ENCODE data around the gene ZNRF1. TPM values are rescaled to one million over a fixed set of nuclear protein-coding genes. Genes with fewer than 3 reads are reported as not detected.

Gene ZNRF1
- total and polyA plus RNA-seq, 2 experiments from 2014 or later = 45.3 to 58.7 TPM

DNA sequence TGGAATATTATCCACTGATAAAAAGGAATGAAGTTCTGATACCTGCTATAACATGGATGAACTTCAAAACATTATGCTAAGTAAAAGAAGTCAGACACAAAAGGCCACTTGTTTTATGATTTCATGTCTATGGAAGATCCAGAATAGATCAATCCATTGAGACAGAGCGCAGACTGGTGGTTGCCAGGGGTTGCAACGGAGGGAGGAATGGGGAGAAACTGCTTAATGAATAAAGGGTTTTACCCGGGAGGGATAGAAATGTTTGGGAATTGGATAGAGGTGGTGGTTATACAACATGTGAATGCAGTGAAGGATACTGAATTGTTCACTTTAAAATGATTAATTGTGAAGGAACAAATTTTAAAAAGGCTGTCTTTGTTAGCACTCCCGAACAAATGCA, 44.1 kb upstream of the ZNRF1 start:
- Histone ChIP-seq H3K4me1 (ENCODE audit: low read depth) (no peaks in the 10 kb centered on the region), H3K9me3 (ENCODE audit: low read depth) (no peaks in the 10 kb centered on the region), H3K27me3 (no peaks in the 10 kb centered on the region), H3K27ac (no peak overlapping the region), H3K36me3 (peaks cover 4% of the 10 kb centered on the region), H3K4me3 (no peak overlapping the region)
- no peak for DNase-seq (ENCODE audit: low read depth in 1 of 2, low spot score in 1 of 2)
- TF ChIP-seq, protein P1, sequence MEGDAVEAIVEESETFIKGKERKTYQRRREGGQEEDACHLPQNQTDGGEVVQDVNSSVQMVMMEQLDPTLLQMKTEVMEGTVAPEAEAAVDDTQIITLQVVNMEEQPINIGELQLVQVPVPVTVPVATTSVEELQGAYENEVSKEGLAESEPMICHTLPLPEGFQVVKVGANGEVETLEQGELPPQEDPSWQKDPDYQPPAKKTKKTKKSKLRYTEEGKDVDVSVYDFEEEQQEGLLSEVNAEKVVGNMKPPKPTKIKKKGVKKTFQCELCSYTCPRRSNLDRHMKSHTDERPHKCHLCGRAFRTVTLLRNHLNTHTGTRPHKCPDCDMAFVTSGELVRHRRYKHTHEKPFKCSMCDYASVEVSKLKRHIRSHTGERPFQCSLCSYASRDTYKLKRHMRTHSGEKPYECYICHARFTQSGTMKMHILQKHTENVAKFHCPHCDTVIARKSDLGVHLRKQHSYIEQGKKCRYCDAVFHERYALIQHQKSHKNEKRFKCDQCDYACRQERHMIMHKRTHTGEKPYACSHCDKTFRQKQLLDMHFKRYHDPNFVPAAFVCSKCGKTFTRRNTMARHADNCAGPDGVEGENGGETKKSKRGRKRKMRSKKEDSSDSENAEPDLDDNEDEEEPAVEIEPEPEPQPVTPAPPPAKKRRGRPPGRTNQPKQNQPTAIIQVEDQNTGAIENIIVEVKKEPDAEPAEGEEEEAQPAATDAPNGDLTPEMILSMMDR (IDR thresholded peaks at IDR 0.05; ENCODE audit: low read depth, low read length) = no peak

DNA sequence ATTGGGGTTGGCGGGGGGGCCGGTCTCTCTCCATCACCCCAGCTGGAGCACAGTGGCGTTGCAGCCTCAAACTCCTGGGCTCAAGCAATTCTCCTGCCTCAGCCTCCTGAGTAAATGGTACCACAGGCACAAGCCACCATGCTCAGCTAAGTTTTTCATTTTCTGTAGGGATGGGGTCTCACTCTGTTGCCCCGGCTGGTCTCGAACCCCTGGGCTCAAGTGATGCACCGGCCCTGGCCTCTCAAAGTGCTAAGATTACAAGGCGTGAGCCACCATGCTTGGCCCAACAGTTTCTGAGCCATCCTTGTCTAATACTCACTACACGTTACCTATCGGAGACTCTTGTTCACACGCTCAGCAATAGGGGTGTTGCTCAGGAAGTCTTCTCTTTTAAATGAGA, 25.5 kb upstream of the ZNRF1 start:
- no peaks in the 10 kb centered on the region for H3K27me3 ChIP-seq
- H3K9me3 ChIP-seq (ENCODE audit: low read depth) = no peaks in the 10 kb centered on the region
- no peaks in the 10 kb centered on the region for H3K36me3 ChIP-seq
- no peak overlapping the region for H3K27ac ChIP-seq
- no peak for DNase-seq (ENCODE audit: low read depth in 1 of 2, low spot score in 1 of 2)
- no peaks in the 10 kb centered on the region for H3K4me1 ChIP-seq (ENCODE audit: low read depth)
- no peak overlapping the region for H3K4me3 ChIP-seq
- TF ChIP-seq, protein P1 (IDR thresholded peaks at IDR 0.05; ENCODE audit: low read depth, low read length) = no peak

DNA sequence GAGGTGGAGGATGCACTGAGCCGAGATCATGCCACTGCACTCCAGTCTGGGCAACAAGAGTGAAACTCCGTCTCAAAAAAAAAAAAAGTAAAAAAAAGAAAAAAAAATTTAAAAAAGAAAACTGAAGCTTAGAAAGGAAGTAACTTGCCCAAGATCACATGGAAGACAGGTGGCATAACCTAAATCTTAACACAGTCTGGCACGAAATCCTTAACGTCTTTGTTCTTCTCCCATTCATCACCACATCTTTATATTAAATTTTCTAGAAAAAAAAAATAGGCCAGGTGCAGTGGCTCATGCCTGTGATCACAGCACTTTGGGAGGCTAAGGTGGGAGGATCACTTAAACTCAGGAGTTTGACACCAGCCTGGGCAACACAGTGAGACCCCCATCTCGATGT, 23.2 kb upstream of the ZNRF1 start:
- Histone ChIP-seq H3K27me3 (no peaks in the 10 kb centered on the region), H3K9me3 (ENCODE audit: low read depth) (no peaks in the 10 kb centered on the region), H3K27ac (no peak overlapping the region), H3K36me3 (no peaks in the 10 kb centered on the region), H3K4me1 (ENCODE audit: low read depth) (no peaks in the 10 kb centered on the region), H3K4me3 (no peak overlapping the region)
- TF ChIP-seq, protein P1 (IDR thresholded peaks at IDR 0.05; ENCODE audit: low read depth, low read length) = no peak
- DNase-seq (ENCODE audit: low read depth in 1 of 2, low spot score in 1 of 2) = no peak

DNA sequence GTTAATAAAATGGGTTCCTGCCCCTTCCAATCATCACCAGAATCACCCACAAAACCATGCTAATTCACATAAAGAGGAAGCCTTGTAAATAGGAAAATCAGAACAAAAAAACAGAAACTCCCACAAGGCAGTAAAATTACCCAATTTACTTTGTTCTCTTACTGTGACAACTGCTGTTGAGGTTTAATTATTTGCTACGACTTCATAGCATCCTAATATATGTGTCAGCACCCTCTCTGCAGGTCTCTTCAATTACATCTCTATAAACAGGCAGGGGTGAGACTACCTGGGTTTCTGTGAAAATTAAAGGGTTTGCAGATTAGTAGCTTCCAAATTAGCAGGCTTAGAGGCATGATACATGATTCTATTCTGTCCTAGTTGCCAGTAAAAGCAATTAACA, 16.6 kb upstream of the ZNRF1 start:
- DNase-seq (ENCODE audit: low read depth in 1 of 2, low spot score in 1 of 2) = no peak
- H3K4me1 ChIP-seq (ENCODE audit: low read depth) = no peaks in the 10 kb centered on the region

DNA sequence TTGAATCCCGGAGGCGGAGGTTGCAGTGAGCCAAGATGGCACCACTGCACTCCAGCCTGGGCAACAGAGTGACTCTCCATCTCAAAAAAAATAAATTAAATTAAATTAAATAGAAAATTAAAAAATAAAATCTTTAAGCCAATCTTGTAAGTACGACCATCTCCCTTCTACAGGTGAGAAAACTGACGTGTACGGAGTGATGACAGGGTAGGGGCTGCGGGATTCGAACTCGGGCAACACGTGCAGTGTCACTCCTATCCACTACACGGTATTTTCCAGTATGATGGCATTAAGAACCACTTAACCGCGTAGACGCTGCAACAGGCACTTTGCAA, 14.7 kb upstream of the ZNRF1 start:
- H3K27me3 ChIP-seq = no peaks in the 10 kb centered on the region
- TF ChIP-seq, protein P1 (IDR thresholded peaks at IDR 0.05; ENCODE audit: low read depth, low read length) = no peak
- H3K4me3 ChIP-seq = peak overlapping the region; percentile 89
- H3K4me1 ChIP-seq (ENCODE audit: low read depth) = no peaks in the 10 kb centered on the region
- H3K9me3 ChIP-seq (ENCODE audit: low read depth) = no peaks in the 10 kb centered on the region
- H3K27ac ChIP-seq = no peak overlapping the region
- H3K36me3 ChIP-seq = no peaks in the 10 kb centered on the region
- DNase-seq (ENCODE audit: low read depth in 1 of 2, low spot score in 1 of 2) = no peak

More for the DNA sequence above, 16.6 kb upstream of the ZNRF1 start:
- no peak overlapping the region for H3K4me3 ChIP-seq
- TF ChIP-seq, protein P1 (IDR thresholded peaks at IDR 0.05; ENCODE audit: low read depth, low read length) = no peak
- no peaks in the 10 kb centered on the region for H3K36me3 ChIP-seq
- no peaks in the 10 kb centered on the region for H3K9me3 ChIP-seq (ENCODE audit: low read depth)
- no peaks in the 10 kb centered on the region for H3K27me3 ChIP-seq
- no peak overlapping the region for H3K27ac ChIP-seq
